SU-DHL-6 (cell line): Measurements from ENCODE around the gene HCN3.
A peak's percentile ranks its signal among the peaks of the same experiment; 100 is the strongest.

Experiments
- H2AFZ ChIP-seq: fragments of 200-600 bp; sonication (generic); 2 replicates; pipeline ENCODE4 v1.6.1; 2014; ENCODE audit warnings: low read depth, mild to moderate bottlenecking, moderate library complexity, mixed read lengths, antibody characterized with exemption, low read length; ENCODE audit not compliant: severe bottlenecking
- H3F3A ChIP-seq: fragments of 200-600 bp; shearing (Covaris generic); 2 replicates; pipeline ENCODE4 v1.6.0; 2016; ENCODE audit warnings: antibody characterized with exemption, mild to moderate bottlenecking; ENCODE audit not compliant: insufficient read depth
- H3K27ac ChIP-seq: fragments of 200-600 bp; sonication (generic); 2 replicates; pipeline ENCODE4 v1.5.1; 2016; ENCODE audit warnings: low read depth, mild to moderate bottlenecking, low read length, moderate library complexity, mixed read lengths
- H3K27me3 ChIP-seq: fragments of 200-600 bp; sonication (generic), shearing (Covaris generic); 2 replicates; pipeline ENCODE4 v1.6.0; 2014; ENCODE audit warnings: mild to moderate bottlenecking, low read length
- H3K36me3 ChIP-seq: fragments of 200-600 bp; sonication (generic); 2 replicates; pipeline ENCODE4 v1.6.1; 2014; ENCODE audit warnings: mild to moderate bottlenecking, low read length, mixed read lengths
- H3K4me2 ChIP-seq: fragments of 300-600, 200-600 bp; shearing (Covaris generic), sonication (generic); 2 replicates; pipeline ENCODE4 v1.6.0; 2014; ENCODE audit warnings: low read length, low read depth, mild to moderate bottlenecking; ENCODE audit not compliant: poor library complexity, severe bottlenecking
- H3K4me3 ChIP-seq: fragments of 200-600 bp; sonication (generic); 2 replicates; pipeline ENCODE4 v1.5.1; 2014; ENCODE audit warnings: antibody characterized with exemption, low read length, mild to moderate bottlenecking, mixed read lengths; ENCODE audit not compliant: insufficient read depth, poor library complexity, severe bottlenecking
- H3K79me2 ChIP-seq: fragments of 200-600 bp; sonication (generic); 2 replicates; pipeline ENCODE4 v1.6.1; 2014; ENCODE audit warnings: mild to moderate bottlenecking, low read length, moderate library complexity; ENCODE audit not compliant: insufficient read depth
- H3K9ac ChIP-seq: fragments of 200-600 bp; sonication (generic); 2 replicates; pipeline ENCODE4 v1.7.0; 2014; ENCODE audit warnings: mild to moderate bottlenecking, low read length
- H3K9me2 ChIP-seq: fragments of 200-600 bp; sonication (generic); replicated peaks from 2 replicates; pipeline ENCODE4 v1.6.1; 2014; ENCODE audit warnings: low read length; ENCODE audit not compliant: insufficient read depth
- H3K9me3 ChIP-seq: fragments of 200-600 bp; sonication (generic); 2 replicates; pipeline ENCODE4 v1.6.1; 2014; ENCODE audit warnings: low read length, mixed read lengths; ENCODE audit not compliant: insufficient read depth
- H4K20me1 ChIP-seq: fragments of 200-600 bp; sonication (generic); 2 replicates; pipeline ENCODE4 v1.6.1; 2014; ENCODE audit warnings: low read depth, mild to moderate bottlenecking, antibody characterized with exemption, low read length, moderate library complexity, mixed read lengths
- CTCF ChIP-seq: fragments of 200-600 bp; sonication (generic); IDR thresholded peaks from one replicate; pipeline ENCODE4 v1.5.1; 2017; ENCODE audit warnings: antibody characterized with exemption, mild to moderate bottlenecking, low read length, moderate library complexity; ENCODE audit not compliant: insufficient read depth, poor library complexity, severe bottlenecking
- EZH2phosphoT487 ChIP-seq: fragments of 200-600 bp; sonication (generic), shearing (Covaris generic); conservative IDR thresholded peaks from 2 replicates; pipeline ENCODE4 v1.6.1; 2018; ENCODE audit warnings: mild to moderate bottlenecking, antibody characterized with exemption, low read length, moderate library complexity, mixed read lengths

Gene HCN3

GRCh38 chr1:155263067-155263466 lies 14.2 kb upstream of the HCN3 start:
- Histone ChIP-seq H2AFZ (no peak overlapping the region), H3K27me3 (no peaks in the 10 kb centered on the region), H3K9me2 (no peaks in the 10 kb centered on the region), H3F3A (peaks cover 29% of the 10 kb centered on the region), H3K79me2 (peaks cover 19% of the 10 kb centered on the region), H3K4me3 (no peak overlapping the region), H4K20me1 (no peaks in the 10 kb centered on the region), H3K9me3 (no peaks in the 10 kb centered on the region), H3K27ac (no peak overlapping the region), H3K4me2 (no peak overlapping the region), H3K36me3 (peaks cover 16% of the 10 kb centered on the region), H3K9ac (peak overlapping the region; percentile 85; the same call in 1 of the 2 replicates)
- TF ChIP-seq CTCF (no peak), EZH2phosphoT487 (no peak)

DNA sequence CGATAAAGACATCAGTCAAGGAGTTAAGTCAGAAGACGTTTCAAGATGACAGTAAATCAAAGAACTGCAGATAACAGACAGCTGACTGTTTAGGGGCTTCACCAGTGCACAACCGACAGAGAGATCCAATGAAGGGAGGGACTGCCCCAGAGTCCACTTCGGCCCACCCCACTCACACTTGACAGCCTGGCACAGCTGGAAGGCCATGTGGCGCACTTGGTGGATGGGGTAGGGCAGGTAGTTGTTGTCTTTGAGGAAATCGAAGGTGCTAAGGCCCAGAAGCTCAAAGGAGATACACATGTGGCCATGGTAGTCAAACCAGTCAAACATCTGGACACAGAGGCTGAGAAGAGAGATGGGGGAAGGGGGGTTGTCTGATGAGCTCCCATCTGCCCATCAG lies 10.7 kb upstream of the HCN3 start:
- no peaks in the 10 kb centered on the region for H4K20me1 ChIP-seq
- TF ChIP-seq EZH2phosphoT487, result no peak
- no peak for TF ChIP-seq CTCF
- H2AFZ ChIP-seq, result no peak overlapping the region
- H3F3A ChIP-seq, result peaks cover 29% of the 10 kb centered on the region
- H3K9ac ChIP-seq, result no peak overlapping the region
- H3K79me2 ChIP-seq, result peaks cover 7% of the 10 kb centered on the region
- no peaks in the 10 kb centered on the region for H3K27me3 ChIP-seq
- H3K9me2 ChIP-seq, result no peaks in the 10 kb centered on the region
- H3K4me2 ChIP-seq, result no peak overlapping the region
- no peaks in the 10 kb centered on the region for H3K9me3 ChIP-seq
- H3K36me3 ChIP-seq, result peaks cover 29% of the 10 kb centered on the region
- no peak overlapping the region for H3K4me3 ChIP-seq
- H3K27ac ChIP-seq, result no peak overlapping the region

DNA sequence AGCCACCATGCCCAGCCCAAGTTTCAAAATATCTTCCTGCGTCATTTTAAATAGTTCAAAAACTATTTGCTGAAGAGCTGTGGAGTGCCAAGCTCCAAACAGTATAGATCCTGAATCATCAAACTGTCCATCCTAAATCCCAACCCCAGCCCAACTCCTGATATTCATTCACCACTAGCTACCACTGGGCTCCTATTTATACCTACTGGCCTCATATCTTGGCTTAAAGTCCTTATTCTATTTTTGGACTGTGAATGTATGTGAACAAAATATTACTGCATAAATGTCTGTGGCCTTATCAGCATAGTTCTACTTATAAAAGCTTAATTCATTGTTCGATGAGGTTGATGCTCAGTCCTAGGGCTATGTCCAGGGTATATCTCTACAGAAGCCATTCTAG lies 9.9 kb upstream of the HCN3 start:
- no peak overlapping the region for H2AFZ ChIP-seq
- peaks cover 29% of the 10 kb centered on the region for H3K36me3 ChIP-seq
- H3K9me3 ChIP-seq, result no peaks in the 10 kb centered on the region
- H3K9me2 ChIP-seq, result no peaks in the 10 kb centered on the region
- no peak overlapping the region for H3K4me2 ChIP-seq
- H3K27ac ChIP-seq, result no peak overlapping the region
- H3F3A ChIP-seq, result peaks cover 29% of the 10 kb centered on the region
- no peak overlapping the region for H3K4me3 ChIP-seq
- no peak for TF ChIP-seq CTCF
- no peak for TF ChIP-seq EZH2phosphoT487
- H3K27me3 ChIP-seq, result no peaks in the 10 kb centered on the region
- H3K9ac ChIP-seq, result no peak overlapping the region
- H4K20me1 ChIP-seq, result no peaks in the 10 kb centered on the region
- peaks cover 11% of the 10 kb centered on the region for H3K79me2 ChIP-seq

DNA sequence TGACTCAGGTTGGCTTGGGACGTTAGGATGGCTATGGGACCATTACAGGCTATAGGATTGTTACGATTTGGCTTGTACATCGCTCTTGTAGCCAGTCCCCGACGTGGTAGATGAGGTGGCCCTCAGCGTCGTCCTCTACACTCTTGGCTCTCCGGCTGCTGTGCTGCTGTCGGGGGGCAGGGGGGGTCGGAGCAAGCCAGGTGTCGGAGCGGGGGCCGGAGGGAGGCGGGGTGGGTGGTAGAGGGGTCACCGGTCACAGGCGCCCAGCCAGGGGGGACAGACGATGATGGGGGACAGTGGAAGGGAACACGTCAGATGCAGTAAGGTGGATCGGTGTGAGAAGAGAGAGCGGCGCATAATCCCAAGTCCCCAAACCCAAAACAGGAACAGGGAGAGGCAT lies 8.6 kb upstream of the HCN3 start:
- Histone ChIP-seq H3F3A (peaks cover 17% of the 10 kb centered on the region), H2AFZ (no peak overlapping the region), H3K4me3 (no peak overlapping the region), H4K20me1 (no peaks in the 10 kb centered on the region), H3K27me3 (no peaks in the 10 kb centered on the region), H3K9me2 (no peaks in the 10 kb centered on the region), H3K9ac (no peak overlapping the region), H3K4me2 (no peak overlapping the region), H3K79me2 (peaks cover 22% of the 10 kb centered on the region), H3K27ac (no peak overlapping the region), H3K36me3 (peaks cover 29% of the 10 kb centered on the region), H3K9me3 (no peaks in the 10 kb centered on the region)
- no peak for TF ChIP-seq CTCF
- TF ChIP-seq EZH2phosphoT487, result no peak
